GM12872 (cell line): ENCODE measurements around the gene CBX6.

ENCODE experiments used
- TF ChIP-seq, protein P1 (sequence below): IDR thresholded peaks from 3 replicates; pipeline ENCODE4 v1.5.1; 2011; ENCODE audit warnings: low read depth, mild to moderate bottlenecking, low read length, moderate library complexity; ENCODE audit not compliant: insufficient read depth

CBX6 gene

DNA sequence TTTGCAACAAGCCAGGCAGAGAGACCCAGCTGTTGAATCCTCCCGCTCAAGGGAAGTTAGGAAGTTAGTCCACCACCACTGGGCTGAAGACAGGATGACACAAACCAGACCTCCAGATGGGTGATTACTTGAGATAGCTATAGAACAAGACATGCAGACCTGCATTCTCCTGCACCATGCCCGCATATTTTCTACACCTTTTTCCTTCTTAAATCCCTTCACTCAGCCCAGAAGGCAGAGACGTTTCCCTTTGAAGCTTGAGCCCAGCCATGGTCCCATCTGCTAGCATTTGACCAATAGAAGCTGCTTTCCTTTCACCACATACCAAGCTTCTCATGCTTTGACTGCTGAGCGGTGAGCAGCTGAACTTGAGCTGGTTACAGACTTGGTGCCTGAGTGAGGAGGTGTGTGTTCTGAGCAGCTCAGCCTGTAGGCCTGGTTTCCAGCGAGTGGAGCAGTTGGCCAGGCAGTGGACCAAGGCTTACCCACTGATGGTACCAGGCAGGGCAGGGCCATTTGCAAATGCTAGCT is 29.2 kb upstream of the CBX6 start:
- TF ChIP-seq, protein P1, sequence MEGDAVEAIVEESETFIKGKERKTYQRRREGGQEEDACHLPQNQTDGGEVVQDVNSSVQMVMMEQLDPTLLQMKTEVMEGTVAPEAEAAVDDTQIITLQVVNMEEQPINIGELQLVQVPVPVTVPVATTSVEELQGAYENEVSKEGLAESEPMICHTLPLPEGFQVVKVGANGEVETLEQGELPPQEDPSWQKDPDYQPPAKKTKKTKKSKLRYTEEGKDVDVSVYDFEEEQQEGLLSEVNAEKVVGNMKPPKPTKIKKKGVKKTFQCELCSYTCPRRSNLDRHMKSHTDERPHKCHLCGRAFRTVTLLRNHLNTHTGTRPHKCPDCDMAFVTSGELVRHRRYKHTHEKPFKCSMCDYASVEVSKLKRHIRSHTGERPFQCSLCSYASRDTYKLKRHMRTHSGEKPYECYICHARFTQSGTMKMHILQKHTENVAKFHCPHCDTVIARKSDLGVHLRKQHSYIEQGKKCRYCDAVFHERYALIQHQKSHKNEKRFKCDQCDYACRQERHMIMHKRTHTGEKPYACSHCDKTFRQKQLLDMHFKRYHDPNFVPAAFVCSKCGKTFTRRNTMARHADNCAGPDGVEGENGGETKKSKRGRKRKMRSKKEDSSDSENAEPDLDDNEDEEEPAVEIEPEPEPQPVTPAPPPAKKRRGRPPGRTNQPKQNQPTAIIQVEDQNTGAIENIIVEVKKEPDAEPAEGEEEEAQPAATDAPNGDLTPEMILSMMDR = no peak

DNA sequence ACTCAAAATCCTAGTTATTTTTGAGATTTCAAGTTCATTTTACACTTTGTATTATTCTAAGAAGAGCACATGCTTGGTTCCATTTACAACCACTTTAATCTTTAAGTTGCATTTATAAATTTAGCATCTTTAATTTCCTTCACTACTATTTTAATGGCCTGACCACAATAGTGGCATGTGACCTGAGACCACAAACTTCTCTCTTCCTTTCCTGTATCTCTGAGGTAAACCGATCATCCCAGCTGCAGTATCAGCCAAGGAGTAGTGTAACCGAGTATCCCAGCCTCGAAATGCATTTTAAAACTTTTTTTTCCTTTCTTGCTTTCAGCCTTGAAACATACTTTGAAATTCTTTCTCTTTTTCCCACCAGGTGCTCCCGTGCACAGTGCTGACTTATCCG is 28.7 kb upstream of the CBX6 start:
- TF ChIP-seq, protein P1 = no peak

DNA sequence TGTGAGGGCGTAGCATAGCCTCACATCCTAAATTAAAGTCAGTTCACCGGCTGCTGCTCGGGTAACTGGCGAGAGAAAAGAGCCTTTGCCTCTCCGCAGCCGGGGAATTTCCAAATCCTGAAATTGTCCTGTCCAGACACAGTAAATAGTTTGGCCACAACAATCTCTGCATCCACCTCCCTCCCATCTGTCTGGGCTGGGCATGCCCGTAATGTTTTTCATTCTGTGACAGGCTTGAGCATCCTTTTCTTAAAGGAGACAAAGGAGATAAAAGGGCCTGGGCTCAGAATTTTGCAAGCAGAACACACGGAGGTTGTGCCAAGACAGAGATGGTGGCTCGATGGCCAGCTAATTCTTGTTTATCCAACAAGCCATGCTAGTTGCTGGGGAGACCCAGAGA is 19.2 kb upstream of the CBX6 start:
- TF ChIP-seq, protein P1 = no peak

DNA sequence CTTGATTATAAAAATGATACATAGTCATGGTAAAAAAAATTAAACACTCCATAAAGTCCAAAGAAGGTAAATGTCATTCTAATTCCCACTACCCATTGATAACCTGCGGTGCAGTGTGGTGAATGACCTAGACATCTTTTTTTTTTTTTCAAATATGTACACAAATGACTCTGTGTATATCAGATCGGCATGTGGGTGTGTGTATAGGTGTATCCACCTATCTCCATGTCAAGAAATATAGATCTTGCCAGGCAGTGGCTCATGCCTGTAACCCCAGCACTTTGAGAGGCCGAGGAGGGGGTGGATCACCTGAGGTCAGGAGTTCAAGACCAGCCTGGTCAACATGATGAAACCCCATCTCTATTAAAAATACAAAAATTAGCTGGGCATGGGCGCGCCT is 18.4 kb upstream of the CBX6 start:
- TF ChIP-seq, protein P1 = no peak

DNA sequence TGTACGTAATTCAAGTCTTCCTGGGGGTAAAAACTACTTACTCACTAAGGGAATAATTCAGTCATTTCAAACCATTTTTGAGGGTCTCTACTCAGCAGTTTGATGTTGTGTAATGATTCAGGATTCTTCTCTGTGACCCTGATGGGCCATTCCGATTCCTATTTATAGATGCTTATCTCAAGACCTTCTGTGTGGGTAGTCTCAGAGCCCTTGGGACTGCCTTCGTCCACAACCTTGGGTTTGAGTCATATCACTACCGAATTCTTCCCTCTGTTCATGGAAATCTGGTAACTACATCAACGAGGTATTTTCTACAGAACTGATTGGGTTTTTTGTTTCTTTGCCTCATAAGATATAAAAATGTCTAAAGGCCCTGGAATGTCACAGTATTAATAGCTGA is 14.3 kb upstream of the CBX6 start:
- TF ChIP-seq, protein P1 = no peak

DNA sequence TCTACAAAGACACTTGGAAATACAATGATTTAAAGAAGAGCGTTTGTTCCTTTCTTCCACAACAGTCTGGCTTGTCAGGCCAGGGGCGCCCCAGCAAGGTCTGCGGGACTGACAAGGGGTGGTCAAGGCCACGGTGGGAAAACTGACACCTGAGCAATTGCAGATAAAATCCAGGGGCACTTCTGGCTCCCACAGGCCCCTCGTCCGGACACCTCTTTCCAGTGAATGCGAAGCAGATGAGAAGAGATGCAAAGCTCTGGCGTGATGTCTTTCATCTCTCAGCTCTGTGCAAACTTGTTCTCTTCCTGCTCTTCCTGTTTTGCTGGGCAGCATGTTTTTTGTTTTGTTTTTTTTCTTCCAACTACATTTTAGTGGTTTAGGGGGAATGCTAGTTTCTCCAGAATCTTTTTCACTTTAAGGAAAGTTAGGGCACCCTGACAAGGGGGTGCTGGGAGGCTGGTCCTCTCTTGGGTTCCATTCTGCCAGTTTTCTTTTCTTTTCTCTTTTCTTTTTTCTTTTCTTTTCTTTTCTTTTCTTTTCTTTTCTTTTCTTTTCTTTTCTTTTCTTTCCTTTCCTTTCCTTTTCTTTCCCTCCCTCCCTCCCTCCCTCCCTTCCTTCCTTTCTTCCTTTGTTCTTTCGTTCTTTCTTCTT is 11.1 kb upstream of the CBX6 start:
- TF ChIP-seq, protein P1 = no peak

DNA sequence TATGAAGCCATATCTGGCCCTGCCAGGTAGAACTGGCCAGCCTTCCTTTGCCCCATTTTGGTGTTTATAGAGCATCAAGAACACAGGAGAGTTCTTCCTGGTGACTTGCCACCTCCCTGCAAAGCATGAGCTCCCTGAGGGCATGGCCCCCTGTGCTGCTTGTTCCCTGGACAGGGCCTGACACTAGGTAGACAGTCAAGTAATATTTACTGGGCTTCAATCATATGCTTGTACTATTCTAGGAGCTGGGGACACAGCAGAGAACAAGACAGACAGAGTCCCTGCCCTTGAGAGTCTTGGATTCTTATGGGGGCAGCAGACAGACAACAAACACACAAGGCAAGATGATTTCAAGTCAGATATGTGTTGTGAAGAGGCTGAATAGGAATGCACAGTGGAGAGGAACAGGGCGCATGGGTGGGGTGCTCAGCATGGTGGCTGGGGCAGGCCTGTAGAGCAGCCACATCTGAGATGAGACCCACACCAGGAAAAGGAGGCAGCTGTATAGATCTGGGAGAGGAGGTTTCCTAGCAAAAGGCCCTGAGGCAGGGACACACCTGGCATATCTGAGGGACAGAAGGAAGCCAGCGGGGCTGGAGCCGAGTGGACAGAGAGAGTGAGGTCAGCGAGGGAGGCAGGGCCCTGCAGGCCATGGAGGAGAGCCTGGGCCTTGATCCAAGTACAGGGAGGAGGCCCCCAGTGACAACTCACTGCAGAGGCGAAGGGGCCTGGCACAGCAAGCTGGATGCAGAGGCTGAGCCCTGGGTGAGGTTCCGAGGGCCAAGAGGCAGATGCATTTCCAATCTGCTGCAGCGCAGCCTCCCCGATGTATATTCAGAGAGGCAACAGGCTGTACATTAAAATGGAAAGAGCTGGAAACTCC is 10.2 kb upstream of the CBX6 start:
- TF ChIP-seq, protein P1 = no peak
